ENCODE measurements around the gene SYNJ2BP. TPM values are rescaled to one million over a fixed set of nuclear protein-coding genes. Genes with fewer than 3 reads are reported as not detected.

The SYNJ2BP gene
- total and polyA plus RNA-seq, 9 of the 15 experiments (the other 6 are each of a cell fraction or from before 2014, with no cell fraction given) = 1.8 to 4.6 (median 3.3) TPM

DNA sequence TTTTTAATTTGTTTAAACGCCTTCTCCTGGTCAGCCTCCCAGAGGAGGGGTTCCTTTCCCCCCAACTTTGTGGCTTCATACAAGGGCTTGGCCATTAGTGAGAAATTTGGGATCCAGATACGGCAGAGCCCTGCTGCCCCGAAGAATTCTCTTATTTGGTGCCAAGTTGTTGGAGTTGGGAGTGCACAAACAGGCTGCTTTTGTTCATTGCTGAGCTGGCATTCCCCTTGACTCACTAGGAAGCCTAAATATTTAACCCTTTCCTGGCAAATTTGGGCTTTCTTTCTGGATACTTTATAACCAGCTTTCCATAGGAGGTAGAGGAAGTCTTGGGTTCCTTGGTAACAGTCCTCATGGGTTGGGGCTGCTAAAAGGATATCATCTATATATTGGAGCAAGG lies 24.8 kb upstream of the SYNJ2BP start:
- ATAC-seq (no peak), FAIRE-seq (no peak), DNase-seq (ENCODE audit: extremely low read depth in 1 of 4, low spot score in 3 of 4) (no peak)
- Histone ChIP-seq H3K79me2 (ENCODE audit: control insufficient read depth, insufficient read depth, low read length) (no peaks in the 10 kb centered on the region), H4K20me1 (replicated peaks; ENCODE audit: control insufficient read depth, insufficient read depth, low read length) (no peaks in the 10 kb centered on the region), H3K27ac (ENCODE audit: extremely low read depth, low read depth, low read length) (no peak overlapping the region), H3K9ac (ENCODE audit: insufficient read depth in 1 of 2, low read depth in 2 of 2, low read length in 2 of 2) (no peak overlapping the region), H2AFZ (ENCODE audit: low read depth, low read length) (no peak overlapping the region), H3K4me3 (no peak overlapping the region), H3K27me3 (ENCODE audit: control insufficient read depth in 2 of 2, insufficient read depth in 2 of 2, low read length in 2 of 2) (no peaks in the 10 kb centered on the region), H3K9me3 (replicated peaks; ENCODE audit: control insufficient read depth, insufficient read depth, low read depth, low read length) (no peaks in the 10 kb centered on the region), H3K4me1 (replicated peaks in 1 of 2; ENCODE audit: control insufficient read depth in 2 of 2, insufficient read depth in 2 of 2, low read length in 2 of 2) (no peaks in the 10 kb centered on the region), H3K36me3 (ENCODE audit: control insufficient read depth, insufficient read depth, low read length) (no peaks in the 10 kb centered on the region), H3K9me1 (ENCODE audit: control insufficient read depth, insufficient read depth, low read length) (no peaks in the 10 kb centered on the region), H3K4me2 (ENCODE audit: insufficient read depth, low read length) (no peak overlapping the region)
- no TSS peak for BruUV-seq (replicated peaks)
- ChIA-PET CTCF (ENCODE audit: low intra/inter-chr PET ratio) (no interaction called here), POLR2A (interaction anchor here (0.6 kb wide), 1 partner anchor 132 kb away, joined by 3 read pairs; no protein-coding TSS in a partner anchor)
- intact Hi-C loops (cut with micrococcal nuclease) (no loop called here), in situ Hi-C loops (cut with MboI) (no loop called here)
- 6% methylated on average over 2 of the region's 3 CpGs for WGBS (ENCODE audit: insufficient coverage, low coverage, missing lambda C conversion rate)
- TF ChIP-seq HDAC1 (IDR thresholded peaks at IDR 0.05) = no peak
- no peak for TF ChIP-seq SRSF1 (IDR thresholded peaks at IDR 0.05; ENCODE audit: low read depth, low read length)
- TF ChIP-seq RFX5 (IDR thresholded peaks at IDR 0.05; ENCODE audit: low read depth, low read length) = no peak
- TF ChIP-seq ID3 (CRISPR knock-in tag; IDR thresholded peaks at IDR 0.05) = no peak
- no peak for TF ChIP-seq ID3 (tag; IDR thresholded peaks at IDR 0.05)
- TF ChIP-seq ZNF316 (IDR thresholded peaks at IDR 0.05) = no peak
- TF ChIP-seq RBM25 (IDR thresholded peaks at IDR 0.05; ENCODE audit: low read depth, low read length, severe bottlenecking) = no peak
- TF ChIP-seq, protein P1, sequence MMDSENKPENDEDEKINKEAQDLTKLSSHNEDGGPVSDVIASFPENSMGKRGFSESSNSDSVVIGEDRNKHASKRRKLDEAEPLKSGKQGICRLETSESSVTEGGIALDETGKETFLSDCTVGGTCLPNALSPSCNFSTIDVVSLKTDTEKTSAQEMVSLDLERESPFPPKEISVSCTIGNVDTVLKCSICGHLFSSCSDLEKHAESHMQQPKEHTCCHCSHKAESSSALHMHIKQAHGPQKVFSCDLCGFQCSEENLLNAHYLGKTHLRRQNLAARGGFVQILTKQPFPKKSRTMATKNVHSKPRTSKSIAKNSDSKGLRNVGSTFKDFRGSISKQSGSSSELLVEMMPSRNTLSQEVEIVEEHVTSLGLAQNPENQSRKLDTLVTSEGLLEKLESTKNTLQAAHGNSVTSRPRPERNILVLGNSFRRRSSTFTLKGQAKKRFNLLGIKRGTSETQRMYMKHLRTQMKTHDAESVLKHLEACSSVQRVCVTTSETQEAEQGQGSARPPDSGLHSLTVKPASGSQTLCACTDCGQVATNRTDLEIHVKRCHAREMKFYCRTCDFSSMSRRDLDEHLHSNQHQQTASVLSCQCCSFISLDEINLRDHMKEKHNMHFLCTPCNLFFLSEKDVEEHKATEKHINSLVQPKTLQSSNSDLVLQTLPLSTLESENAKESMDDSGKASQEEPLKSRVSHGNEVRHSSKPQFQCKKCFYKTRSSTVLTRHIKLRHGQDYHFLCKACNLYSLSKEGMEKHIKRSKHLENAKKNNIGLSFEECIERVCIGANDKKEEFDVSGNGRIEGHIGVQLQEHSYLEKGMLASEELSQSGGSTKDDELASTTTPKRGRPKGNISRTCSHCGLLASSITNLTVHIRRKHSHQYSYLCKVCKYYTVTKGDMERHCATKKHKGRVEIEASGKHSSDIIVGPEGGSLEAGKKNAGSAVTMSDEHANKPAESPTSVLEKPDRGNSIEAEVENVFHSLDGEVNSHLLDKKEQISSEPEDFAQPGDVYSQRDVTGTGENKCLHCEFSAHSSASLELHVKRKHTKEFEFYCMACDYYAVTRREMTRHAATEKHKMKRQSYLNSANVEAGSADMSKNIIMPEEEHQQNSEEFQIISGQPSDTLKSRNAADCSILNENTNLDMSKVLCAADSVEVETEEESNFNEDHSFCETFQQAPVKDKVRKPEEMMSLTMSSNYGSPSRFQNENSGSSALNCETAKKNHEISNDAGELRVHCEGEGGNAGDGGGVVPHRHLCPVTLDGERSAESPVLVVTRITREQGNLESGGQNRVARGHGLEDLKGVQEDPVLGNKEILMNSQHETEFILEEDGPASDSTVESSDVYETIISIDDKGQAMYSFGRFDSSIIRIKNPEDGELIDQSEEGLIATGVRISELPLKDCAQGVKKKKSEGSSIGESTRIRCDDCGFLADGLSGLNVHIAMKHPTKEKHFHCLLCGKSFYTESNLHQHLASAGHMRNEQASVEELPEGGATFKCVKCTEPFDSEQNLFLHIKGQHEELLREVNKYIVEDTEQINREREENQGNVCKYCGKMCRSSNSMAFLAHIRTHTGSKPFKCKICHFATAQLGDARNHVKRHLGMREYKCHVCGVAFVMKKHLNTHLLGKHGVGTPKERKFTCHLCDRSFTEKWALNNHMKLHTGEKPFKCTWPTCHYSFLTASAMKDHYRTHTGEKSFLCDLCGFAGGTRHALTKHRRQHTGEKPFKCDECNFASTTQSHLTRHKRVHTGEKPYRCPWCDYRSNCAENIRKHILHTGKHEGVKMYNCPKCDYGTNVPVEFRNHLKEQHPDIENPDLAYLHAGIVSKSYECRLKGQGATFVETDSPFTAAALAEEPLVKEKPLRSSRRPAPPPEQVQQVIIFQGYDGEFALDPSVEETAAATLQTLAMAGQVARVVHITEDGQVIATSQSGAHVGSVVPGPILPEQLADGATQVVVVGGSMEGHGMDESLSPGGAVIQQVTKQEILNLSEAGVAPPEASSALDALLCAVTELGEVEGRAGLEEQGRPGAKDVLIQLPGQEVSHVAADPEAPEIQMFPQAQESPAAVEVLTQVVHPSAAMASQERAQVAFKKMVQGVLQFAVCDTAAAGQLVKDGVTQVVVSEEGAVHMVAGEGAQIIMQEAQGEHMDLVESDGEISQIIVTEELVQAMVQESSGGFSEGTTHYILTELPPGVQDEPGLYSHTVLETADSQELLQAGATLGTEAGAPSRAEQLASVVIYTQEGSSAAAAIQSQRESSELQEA (IDR thresholded peaks at IDR 0.05; ENCODE audit: low read depth) = no peak
- TF ChIP-seq, protein P2, sequence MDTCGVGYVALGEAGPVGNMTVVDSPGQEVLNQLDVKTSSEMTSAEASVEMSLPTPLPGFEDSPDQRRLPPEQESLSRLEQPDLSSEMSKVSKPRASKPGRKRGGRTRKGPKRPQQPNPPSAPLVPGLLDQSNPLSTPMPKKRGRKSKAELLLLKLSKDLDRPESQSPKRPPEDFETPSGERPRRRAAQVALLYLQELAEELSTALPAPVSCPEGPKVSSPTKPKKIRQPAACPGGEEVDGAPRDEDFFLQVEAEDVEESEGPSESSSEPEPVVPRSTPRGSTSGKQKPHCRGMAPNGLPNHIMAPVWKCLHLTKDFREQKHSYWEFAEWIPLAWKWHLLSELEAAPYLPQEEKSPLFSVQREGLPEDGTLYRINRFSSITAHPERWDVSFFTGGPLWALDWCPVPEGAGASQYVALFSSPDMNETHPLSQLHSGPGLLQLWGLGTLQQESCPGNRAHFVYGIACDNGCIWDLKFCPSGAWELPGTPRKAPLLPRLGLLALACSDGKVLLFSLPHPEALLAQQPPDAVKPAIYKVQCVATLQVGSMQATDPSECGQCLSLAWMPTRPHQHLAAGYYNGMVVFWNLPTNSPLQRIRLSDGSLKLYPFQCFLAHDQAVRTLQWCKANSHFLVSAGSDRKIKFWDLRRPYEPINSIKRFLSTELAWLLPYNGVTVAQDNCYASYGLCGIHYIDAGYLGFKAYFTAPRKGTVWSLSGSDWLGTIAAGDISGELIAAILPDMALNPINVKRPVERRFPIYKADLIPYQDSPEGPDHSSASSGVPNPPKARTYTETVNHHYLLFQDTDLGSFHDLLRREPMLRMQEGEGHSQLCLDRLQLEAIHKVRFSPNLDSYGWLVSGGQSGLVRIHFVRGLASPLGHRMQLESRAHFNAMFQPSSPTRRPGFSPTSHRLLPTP (IDR thresholded peaks at IDR 0.05; ENCODE audit: borderline replicate concordance, extremely low read depth, insufficient read length) = no peak
